HuH-7 (cell line): ENCODE results near the gene GLOD5.

ENCODE experiments used
- DNase-seq: peaks from one replicate; pipeline ENCODE4 v3.0.0; 2011; ENCODE audit warnings: low spot score

GLOD5 gene

GRCh38 chrX:48761674-48762471 is at the start of gene GLOD5:
TSS of gene GLOD5 (plus strand) at chrX:48761747. CDS start at chrX:48761791, 44 bp downstream.
- DNase-seq, result peak; percentile 41

- DNase-seq, result no peak
Measured at GRCh38 chrX:48711929-48712505, 49.5 kb upstream of the GLOD5 start.

GRCh38 chrX:48713847-48714246 is 47.7 kb upstream of the GLOD5 start:
- DNase-seq, result no peak

GRCh38 chrX:48714573-48714972 is 47.0 kb upstream of the GLOD5 start:
- DNase-seq, result no peak

DNA sequence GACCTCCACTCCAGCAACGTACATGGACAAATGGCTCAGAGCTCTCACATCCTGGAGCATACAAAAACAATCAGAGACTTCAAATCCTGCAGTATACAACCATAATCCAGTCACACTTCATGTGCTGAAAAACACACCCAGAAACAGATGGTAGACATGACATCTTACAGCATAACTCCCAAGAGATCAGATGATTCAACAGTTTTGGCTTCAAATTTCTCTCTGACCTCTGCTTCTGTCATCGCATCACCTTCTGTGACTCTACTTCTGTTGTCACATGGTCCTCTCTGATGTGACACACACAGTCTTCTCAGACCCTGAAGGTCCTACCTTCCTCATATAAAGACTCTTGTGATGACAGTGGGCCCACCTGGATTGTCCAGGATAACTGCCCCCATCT is 46.5 kb upstream of the GLOD5 start:
- no peak for DNase-seq

DNA sequence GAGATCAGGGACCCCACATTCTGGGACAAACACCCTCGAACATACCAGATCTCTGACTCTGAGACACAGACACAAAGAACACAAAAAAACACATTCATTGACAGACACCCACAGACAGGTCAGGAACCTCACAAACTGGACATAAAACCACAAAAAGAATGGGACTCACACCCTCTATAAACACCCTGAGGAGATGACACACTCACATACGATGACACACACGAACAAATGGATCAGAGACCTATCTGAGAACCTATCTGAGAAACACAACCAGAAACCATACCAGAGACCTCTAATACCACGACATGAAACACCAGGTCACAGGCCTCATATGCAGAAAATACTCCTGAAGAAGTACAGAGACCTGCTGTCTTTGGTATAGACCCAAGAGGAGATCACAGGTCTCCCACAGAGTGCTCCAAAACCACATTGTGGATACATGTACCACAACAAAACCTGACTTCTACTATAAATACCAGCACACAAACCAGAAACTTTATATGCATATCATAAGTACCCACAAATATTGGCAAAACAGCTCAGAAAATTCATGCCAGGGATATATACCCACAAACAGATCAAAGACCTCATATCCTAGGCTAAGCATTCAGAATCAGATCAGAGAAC is 45.6 kb upstream of the GLOD5 start:
- no peak for DNase-seq

- no peak for DNase-seq
Measured at GRCh38 chrX:48719958-48720357, 41.6 kb upstream of the GLOD5 start.

DNA sequence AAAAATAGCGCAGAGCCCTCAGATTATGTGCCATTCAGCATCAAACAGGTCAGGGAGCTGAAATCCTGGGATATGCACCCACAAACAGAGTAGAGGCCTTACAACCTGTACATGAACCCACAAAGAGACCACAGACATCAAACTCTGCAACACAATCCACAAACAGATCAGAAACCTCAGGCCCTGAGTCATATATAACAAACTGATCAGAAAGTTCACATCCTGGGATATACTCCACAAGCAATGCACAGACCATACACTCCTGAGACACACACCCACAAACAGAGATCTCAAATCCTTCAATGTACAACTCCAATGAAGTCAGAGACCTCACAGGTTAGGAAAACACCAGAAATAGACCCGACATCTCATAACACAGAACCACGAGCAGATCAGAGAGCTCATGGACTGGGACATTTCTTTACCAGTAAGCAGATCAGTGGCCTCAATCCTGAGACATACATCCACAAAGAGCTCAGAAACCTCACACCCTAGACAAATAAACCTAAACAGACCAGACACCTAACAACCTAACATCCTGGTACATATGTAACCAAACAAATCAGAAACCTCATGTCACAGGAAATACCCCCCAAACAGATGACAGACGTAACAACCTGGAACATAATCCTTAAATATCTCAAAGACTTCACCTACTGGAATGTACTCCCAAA is 40.8 kb upstream of the GLOD5 start:
- no peak for DNase-seq

DNA sequence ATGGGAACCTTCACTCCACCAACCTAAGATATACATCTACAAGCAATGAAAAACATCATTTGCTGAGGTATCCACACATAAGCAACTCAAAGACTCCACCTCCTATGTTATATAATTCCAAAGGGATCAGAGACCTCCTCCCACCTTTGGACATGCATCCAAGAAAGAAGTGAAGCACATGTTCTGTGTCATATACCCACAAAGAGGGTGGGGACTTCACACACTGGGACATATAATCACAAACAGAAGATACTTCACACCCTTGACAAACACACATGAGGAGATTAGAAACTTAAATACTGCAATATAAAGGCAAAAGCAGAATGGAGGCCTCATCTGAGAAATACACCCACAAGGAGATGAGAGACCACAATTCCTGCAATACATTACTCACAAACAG is 39.6 kb upstream of the GLOD5 start:
- no peak for DNase-seq

DNA sequence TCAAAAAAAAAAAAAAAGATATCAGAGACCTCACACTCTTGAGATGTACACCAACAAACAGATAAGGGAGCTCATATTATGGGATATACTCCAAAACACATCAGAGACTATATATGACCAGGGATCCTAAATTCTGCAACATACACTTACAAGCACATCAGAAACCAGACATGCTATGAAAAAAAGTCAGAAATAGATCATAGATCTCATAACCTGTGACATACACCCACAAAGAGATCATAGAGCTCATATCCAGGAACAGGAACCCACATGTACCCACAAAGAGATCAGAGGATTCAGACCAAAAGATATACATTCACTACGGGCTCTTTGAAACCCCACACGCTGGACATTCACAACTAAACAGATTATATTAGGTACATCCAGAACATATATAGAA is 35.0 kb upstream of the GLOD5 start:
- DNase-seq, result no peak

GRCh38 chrX:48728653-48729052 is 32.9 kb upstream of the GLOD5 start:
- DNase-seq, result no peak

DNA sequence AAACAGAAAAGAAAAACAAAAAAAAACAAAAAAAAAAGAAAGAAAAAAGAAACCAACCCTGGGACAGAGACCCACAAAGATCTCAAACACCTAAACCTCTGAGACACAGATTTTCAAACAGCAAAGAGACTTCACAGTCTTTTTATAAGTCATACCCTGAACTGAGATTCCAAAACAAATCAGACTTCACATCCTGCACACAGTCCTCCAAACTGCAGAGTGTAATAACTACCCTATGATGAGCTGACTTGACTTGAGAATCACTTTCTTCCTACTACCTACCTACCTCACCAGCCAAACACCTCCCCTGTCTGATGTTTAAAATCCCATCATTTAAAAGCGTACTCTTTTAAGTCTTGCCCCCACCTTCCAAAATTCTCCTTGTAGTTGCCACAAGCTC is 25.2 kb upstream of the GLOD5 start:
- no peak for DNase-seq

GRCh38 chrX:48736878-48737212 is 24.7 kb upstream of the GLOD5 start:
- no peak for DNase-seq

DNA sequence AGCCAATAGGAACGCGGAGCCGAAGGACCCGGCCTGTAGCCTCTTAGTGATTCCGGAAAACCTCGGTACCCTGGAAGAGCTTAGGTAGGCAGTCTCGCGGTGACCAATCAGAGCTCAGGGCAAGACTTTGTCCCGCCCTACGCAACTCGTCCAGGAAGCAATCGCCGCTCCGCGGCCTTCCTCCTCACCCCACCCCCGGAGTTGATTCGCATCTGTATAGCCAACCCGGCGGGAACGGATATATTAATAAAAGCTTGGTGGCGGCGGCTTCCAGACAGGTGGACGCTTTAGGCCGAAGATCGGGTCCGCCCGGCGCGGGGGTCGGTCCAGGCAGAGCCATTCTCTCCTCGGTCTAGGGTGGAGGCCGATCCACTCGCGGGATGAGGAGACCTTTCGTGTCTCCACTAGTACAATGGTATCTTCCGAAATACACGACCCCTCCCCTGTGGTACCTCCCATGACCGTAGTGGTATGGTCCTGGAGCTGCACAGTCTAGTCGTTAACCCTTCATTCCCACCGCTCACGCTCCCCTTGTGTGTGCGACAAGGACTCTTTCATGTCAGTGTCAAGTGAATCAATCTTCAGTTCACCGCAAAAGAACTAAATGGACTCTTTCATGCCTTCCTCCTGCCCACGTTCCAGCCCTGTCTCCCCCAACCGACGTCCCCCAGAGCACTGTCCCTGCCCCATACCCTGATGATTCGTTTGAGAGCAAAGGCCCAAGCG is 24.2 kb upstream of the GLOD5 start:
- peak; percentile 93 for DNase-seq

- DNase-seq, result no peak
Measured at GRCh38 chrX:48737940-48738339, 23.6 kb upstream of the GLOD5 start.

- no peak for DNase-seq
Measured at GRCh38 chrX:48741834-48742233, 19.7 kb upstream of the GLOD5 start.

GRCh38 chrX:48745222-48745621 is 16.3 kb upstream of the GLOD5 start:
- DNase-seq, result no peak

DNA sequence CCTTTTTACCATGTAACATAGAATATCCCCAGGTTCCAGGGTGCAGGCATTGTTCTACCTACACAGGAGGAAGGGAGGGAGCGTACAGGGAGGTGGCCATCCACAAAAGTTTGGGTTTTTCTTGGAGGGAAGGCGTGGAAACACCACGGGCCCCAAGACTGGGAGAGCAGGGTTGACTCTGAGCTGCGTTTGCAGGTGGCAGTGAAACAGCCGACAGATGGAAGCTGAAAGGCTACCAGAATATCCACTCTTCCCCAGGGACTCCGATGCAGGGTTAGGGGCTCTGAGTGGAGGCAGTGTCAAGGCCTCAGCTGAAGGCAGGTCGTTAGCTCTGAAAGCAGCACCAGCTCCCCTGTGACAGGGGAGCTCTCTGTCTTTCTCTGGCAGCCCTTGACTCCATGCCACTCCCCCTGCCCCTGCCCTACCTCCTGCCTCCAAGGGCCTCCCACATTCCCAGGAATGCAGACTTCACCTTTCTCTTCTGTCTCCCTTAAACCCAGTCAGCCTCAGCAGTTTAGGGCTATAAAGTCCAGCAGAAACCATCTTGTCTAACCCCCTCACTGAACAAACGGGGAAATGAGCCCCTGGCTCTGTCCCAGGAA is 14.0 kb upstream of the GLOD5 start:
- no peak for DNase-seq

- DNase-seq, result no peak
Measured at GRCh38 chrX:48749182-48749581, 12.4 kb upstream of the GLOD5 start.

- DNase-seq, result no peak
Measured at GRCh38 chrX:48751343-48751742, 10.2 kb upstream of the GLOD5 start.

- no peak for DNase-seq
Measured at GRCh38 chrX:48752498-48752897, 9.0 kb upstream of the GLOD5 start.

DNA sequence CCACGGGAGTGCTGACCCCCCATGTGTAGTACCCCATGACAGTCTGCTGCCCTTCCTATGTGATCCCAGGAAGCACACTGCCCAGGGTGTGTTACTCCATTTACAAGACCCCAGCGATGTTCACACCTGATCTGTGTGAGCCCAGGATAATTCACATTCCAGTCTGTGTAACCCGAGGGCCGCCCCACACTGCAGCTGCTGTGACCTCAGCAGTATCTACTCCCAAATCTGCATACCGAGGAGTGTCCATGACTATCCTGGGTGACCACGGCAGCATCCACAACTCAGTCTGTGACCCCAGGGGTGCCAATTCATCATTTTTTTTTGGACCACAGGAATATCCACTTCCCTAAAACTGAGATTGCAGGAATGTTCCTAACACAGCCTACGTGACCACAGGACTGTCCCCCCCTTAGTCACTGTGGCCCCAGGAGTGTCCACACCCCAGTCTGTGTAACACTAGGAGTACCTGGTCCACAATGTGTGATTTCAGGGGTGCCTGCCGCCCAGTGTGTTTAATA is 7.8 kb upstream of the GLOD5 start:
- DNase-seq, result no peak
